HG02981 (cell line): Measurements from ENCODE around the gene ZNF408.

Experiments
- ATAC-seq: cut with Tn5 transposase; IDR thresholded peaks from one replicate; pipeline ENCODE4 v1.9.1; 2021; ENCODE audit warnings: mild to moderate bottlenecking, moderate library complexity; ENCODE audit not compliant: unreplicated experiment

The ZNF408 gene

GRCh38 chr11:46725338-46726205, 24.7 kb downstream of the ZNF408 start:
- no peak for ATAC-seq

GRCh38 chr11:46726206-46726862, 25.5 kb downstream of the ZNF408 start:
- no peak for ATAC-seq

GRCh38 chr11:46727952-46728658, 27.3 kb downstream of the ZNF408 start:
- no peak for ATAC-seq

- no peak for ATAC-seq
These were observed 27.8 kb downstream of the ZNF408 start for GRCh38 chr11:46728659-46729040.

- ATAC-seq = no peak
These were observed 28.5 kb downstream of the ZNF408 start for GRCh38 chr11:46729110-46730027.

GRCh38 chr11:46731545-46731944, 30.7 kb downstream of the ZNF408 start:
- no peak for ATAC-seq

GRCh38 chr11:46733234-46733633, 32.4 kb downstream of the ZNF408 start:
- no peak for ATAC-seq

- ATAC-seq = no peak
These were observed 35.3 kb downstream of the ZNF408 start for GRCh38 chr11:46736146-46736545.

- no peak for ATAC-seq
These were observed 35.8 kb downstream of the ZNF408 start for GRCh38 chr11:46736615-46737014.

- ATAC-seq = no peak
These were observed 36.9 kb downstream of the ZNF408 start for GRCh38 chr11:46737699-46738098.

- no peak for ATAC-seq
These were observed 38.1 kb downstream of the ZNF408 start for GRCh38 chr11:46738887-46739286.

GRCh38 chr11:46741600-46742484, 41.0 kb downstream of the ZNF408 start:
- ATAC-seq = no peak

GRCh38 chr11:46743043-46743442, 42.2 kb downstream of the ZNF408 start:
- no peak for ATAC-seq

GRCh38 chr11:46743693-46744339, 43.0 kb downstream of the ZNF408 start:
- ATAC-seq = no peak

- ATAC-seq = no peak
These were observed 44.5 kb downstream of the ZNF408 start for GRCh38 chr11:46745328-46745727.

GRCh38 chr11:46745995-46746394, 45.2 kb downstream of the ZNF408 start:
- no peak for ATAC-seq

- ATAC-seq = no peak
These were observed 46.3 kb downstream of the ZNF408 start for GRCh38 chr11:46747150-46747549.
